CD4-positive, alpha-beta T cell (primary cell): ENCODE measurements around the gene CRYBG1. TPM values are rescaled to one million over a fixed set of nuclear protein-coding genes. Genes with fewer than 3 reads are reported as not detected.

Source experiments
- ATAC-seq: fragments of 200-7000 bp; cut with Tn5 transposase; one replicate; pipeline ENCODE4 v1.10.0; 2022; ENCODE audit warnings: mild to moderate bottlenecking; ENCODE audit not compliant: poor library complexity
- CTCF ChIA-PET: fragments of 350-600 bp; sonication (Branson Sonifier 250); formaldehyde crosslinking; loops from one replicate; lab custom pipeline; 2021; ENCODE audit warnings: antibody characterized with exemption, inconsistent platforms; lab: Charles Lee
- POLR2A ChIA-PET: fragments of 350-600 bp; sonication (Branson Sonifier 250); formaldehyde crosslinking; loops from one replicate; lab custom pipeline; 2021; ENCODE audit warnings: antibody characterized with exemption, inconsistent platforms; lab: Charles Lee
- DNase-seq, 14 experiments: peaks; one replicate each; pipeline ENCODE4 v3.0.0-alpha.2; 2013 to 2020; ENCODE audit warnings: mixed read lengths in 2 of 14
- H3K27ac ChIP-seq, 2 donors: one replicate each; pipeline versions ENCODE4 v1.5.1 to v1.7.0; 2013; ENCODE audit warnings: low read length in 2 of 2, low read depth in 1 of 2, mild to moderate bottlenecking in 1 of 2
- H3K27me3 ChIP-seq, 2 experiments: 1 replicate in 1 of 2; 2 replicates in 1 of 2; pipeline versions ENCODE4 v1.6.1 to v1.7.0; 2013; ENCODE audit warnings: low read length in 2 of 2, control low read depth in 1 of 2, mild to moderate bottlenecking in 1 of 2, moderate library complexity in 1 of 2; ENCODE audit not compliant: insufficient read depth in 2 of 2, control insufficient read depth in 1 of 2
- H3K36me3 ChIP-seq: one replicate; pipeline ENCODE4 v1.6.1; 2013; ENCODE audit warnings: low read length, control low read depth; ENCODE audit not compliant: insufficient read depth
- H3K4me1 ChIP-seq: one replicate; pipeline ENCODE4 v1.6.1; 2013; ENCODE audit warnings: low read length, control low read depth; ENCODE audit not compliant: insufficient read depth
- H3K4me3 ChIP-seq: one replicate; pipeline ENCODE4 v1.5.1; 2013; ENCODE audit warnings: mild to moderate bottlenecking, low read length, moderate library complexity
- H3K9me3 ChIP-seq, 2 experiments: 1 replicate in 1 of 2; 2 replicates in 1 of 2; pipeline versions ENCODE4 v1.6.1 to v1.7.0; 2013; ENCODE audit warnings: low read length in 2 of 2, mild to moderate bottlenecking in 2 of 2, control low read depth in 1 of 2, moderate library complexity in 1 of 2; ENCODE audit not compliant: control insufficient read depth in 1 of 2, insufficient read depth in 1 of 2
- H3K27ac Mint-ChIP-seq: one replicate; pipeline ENCODE4 v1.8.0; 2020; ENCODE audit warnings: mixed read lengths
- H3K27me3 Mint-ChIP-seq: one replicate; pipeline ENCODE4 v1.8.0; 2021; ENCODE audit warnings: mixed read lengths
- H3K36me3 Mint-ChIP-seq: one replicate; pipeline ENCODE4 v1.8.0; 2021; ENCODE audit warnings: low read depth, mixed read lengths
- H3K4me1 Mint-ChIP-seq: one replicate; pipeline ENCODE4 v1.8.0; 2021; ENCODE audit warnings: low read depth, mixed read lengths
- H3K4me3 Mint-ChIP-seq: one replicate; pipeline ENCODE4 v1.8.0; 2020; ENCODE audit warnings: mild to moderate bottlenecking, mixed read lengths
- H3K9me3 Mint-ChIP-seq: one replicate; pipeline ENCODE4 v1.8.0; 2020; ENCODE audit warnings: mixed read lengths
- intact Hi-C, 2 experiments: fragments of 100-400 bp; cut with DNase I in 1 of 2; cut with micrococcal nuclease in 1 of 2; formaldehyde crosslinking; loops; one replicate each; pipeline versions ENCODE4 v1.15.1 to v1.9.0; 2023 to 2025; cut with DNase I, micrococcal nuclease
- total RNA-seq, 174 experiments: library from RNA in 2 of 174; stranded (reverse) in 2 of 174; gene quantifications; one replicate each; pipeline ENCODE4 v1.2.3 and lab custom pipeline; 2021 to 2026
- TF ChIP-seq, protein P1 (sequence below): fragments of 200-600 bp; IDR thresholded peaks from one replicate; pipeline ENCODE4 v1.8.0; 2022; ENCODE audit warnings: antibody characterized with exemption, mild to moderate bottlenecking

Gene CRYBG1
- total RNA-seq, 2 experiments from 2014 or later = 58.5 to 59.4 TPM

DNA sequence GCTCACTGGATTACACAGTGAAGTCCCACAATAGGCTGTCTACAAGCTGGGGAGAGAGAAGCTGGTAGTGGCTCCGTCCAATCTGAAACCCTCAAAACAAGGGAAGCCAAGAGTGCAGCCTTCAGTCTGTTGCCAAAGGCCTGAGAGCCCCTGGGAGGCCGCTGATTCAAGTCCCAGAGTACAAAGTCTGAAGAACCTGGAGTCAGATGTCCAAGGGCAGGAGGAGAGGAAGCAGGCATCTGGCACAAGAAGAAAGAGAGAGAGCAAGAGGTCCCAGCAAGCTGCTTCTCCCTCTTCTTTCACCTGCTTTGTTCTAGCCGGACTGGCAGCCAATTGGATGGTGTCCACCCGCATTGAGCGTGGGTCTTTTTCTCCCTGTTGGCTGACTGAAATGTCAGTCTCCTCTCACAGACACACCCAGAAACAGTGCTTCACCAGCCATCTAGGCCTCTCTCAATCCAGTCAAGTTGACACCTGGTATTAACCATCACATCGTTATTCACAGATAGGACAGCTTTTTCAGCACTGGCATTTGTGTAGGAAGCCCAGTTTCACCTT lies 51.2 kb downstream of the CRYBG1 start:
- H3K4me1 Mint-ChIP-seq = no peaks in the 10 kb centered on the region
- no peaks in the 10 kb centered on the region for H3K9me3 ChIP-seq
- intact Hi-C loops = no loop called here
- peaks cover 20% of the 10 kb centered on the region for H3K27me3 Mint-ChIP-seq
- POLR2A ChIA-PET = no interaction called here
- no peak for DNase-seq
- H3K27ac Mint-ChIP-seq = no peak overlapping the region
- CTCF ChIA-PET = no interaction called here
- peaks cover 11% of the 10 kb centered on the region for H3K9me3 Mint-ChIP-seq
- H3K27ac ChIP-seq = no peak overlapping the region
- no peak overlapping the region for H3K4me3 ChIP-seq
- no peaks in the 10 kb centered on the region for H3K36me3 Mint-ChIP-seq
- no peak overlapping the region for H3K4me3 Mint-ChIP-seq
- no peaks in the 10 kb centered on the region for H3K27me3 ChIP-seq
- no peaks in the 10 kb centered on the region for H3K4me1 ChIP-seq
- H3K36me3 ChIP-seq = no peaks in the 10 kb centered on the region
- no peak for ATAC-seq
- TF ChIP-seq, protein P1, sequence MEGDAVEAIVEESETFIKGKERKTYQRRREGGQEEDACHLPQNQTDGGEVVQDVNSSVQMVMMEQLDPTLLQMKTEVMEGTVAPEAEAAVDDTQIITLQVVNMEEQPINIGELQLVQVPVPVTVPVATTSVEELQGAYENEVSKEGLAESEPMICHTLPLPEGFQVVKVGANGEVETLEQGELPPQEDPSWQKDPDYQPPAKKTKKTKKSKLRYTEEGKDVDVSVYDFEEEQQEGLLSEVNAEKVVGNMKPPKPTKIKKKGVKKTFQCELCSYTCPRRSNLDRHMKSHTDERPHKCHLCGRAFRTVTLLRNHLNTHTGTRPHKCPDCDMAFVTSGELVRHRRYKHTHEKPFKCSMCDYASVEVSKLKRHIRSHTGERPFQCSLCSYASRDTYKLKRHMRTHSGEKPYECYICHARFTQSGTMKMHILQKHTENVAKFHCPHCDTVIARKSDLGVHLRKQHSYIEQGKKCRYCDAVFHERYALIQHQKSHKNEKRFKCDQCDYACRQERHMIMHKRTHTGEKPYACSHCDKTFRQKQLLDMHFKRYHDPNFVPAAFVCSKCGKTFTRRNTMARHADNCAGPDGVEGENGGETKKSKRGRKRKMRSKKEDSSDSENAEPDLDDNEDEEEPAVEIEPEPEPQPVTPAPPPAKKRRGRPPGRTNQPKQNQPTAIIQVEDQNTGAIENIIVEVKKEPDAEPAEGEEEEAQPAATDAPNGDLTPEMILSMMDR = no peak

DNA sequence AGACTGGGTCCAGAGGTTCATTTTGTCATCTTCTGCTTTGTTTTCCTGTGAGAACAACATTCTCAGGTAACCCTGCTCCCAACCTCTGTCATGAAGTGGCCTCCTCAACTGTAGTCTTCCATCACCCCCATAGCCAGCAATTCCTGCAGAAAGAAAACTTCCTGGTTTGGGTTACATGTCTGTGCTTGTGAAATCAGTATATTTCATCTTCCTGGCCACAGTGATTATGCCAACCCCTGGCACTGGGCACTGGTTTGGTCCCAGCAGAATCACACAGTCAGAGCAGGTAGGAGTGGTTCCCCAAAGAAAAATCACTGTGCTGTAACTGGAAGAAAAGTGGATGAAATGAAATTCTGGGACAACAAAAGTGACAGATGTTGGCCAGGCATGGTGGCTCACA lies 52.5 kb downstream of the CRYBG1 start:
- TF ChIP-seq, protein P1 = no peak
- Mint-ChIP-seq H3K4me1 (no peaks in the 10 kb centered on the region), H3K36me3 (no peaks in the 10 kb centered on the region), H3K9me3 (no peaks in the 10 kb centered on the region), H3K4me3 (no peak overlapping the region), H3K27ac (no peak overlapping the region), H3K27me3 (peaks cover 9% of the 10 kb centered on the region)
- no peaks in the 10 kb centered on the region for H3K27me3 ChIP-seq
- H3K4me3 ChIP-seq = no peak overlapping the region
- no peak overlapping the region for H3K27ac ChIP-seq
- POLR2A ChIA-PET = no interaction called here
- no peak for ATAC-seq
- no peaks in the 10 kb centered on the region for H3K4me1 ChIP-seq
- intact Hi-C loops = no loop called here
- CTCF ChIA-PET = no interaction called here
- no peak for DNase-seq
- no peaks in the 10 kb centered on the region for H3K9me3 ChIP-seq
- H3K36me3 ChIP-seq = no peaks in the 10 kb centered on the region

DNA sequence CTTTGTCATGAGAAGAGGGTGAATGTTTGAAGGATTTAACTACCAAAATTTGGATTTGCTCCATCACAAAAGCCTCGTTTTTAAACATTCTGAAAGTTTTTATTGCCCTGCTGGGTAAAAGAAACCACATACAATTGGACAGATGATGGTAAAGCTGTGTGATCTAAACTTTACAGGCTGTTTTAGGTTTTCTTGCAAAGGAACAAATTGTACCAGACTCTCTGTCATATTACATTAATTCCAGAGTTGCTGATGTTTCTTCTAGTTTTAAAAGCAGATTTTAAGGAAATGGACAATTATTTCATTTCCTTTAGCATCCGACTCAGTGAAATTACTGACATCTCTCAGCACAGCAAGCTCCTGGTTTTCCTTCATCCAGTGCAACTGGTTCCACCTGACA lies 53.2 kb downstream of the CRYBG1 start:
- Histone ChIP-seq H3K4me1 (no peaks in the 10 kb centered on the region), H3K27ac (no peak overlapping the region), H3K27me3 (no peaks in the 10 kb centered on the region), H3K4me3 (no peak overlapping the region), H3K36me3 (no peaks in the 10 kb centered on the region), H3K9me3 (no peaks in the 10 kb centered on the region)
- CTCF ChIA-PET = no interaction called here
- Mint-ChIP-seq H3K27me3 (peaks cover 5% of the 10 kb centered on the region), H3K4me1 (no peaks in the 10 kb centered on the region), H3K9me3 (no peaks in the 10 kb centered on the region), H3K27ac (no peak overlapping the region), H3K4me3 (no peak overlapping the region), H3K36me3 (no peaks in the 10 kb centered on the region)
- TF ChIP-seq, protein P1 = no peak
- POLR2A ChIA-PET = no interaction called here
- ATAC-seq = no peak
- intact Hi-C loops = no loop called here
- no peak for DNase-seq
